Gastrocnemius medialis (tissue), 4 donors: ENCODE data around the gene SPOCK1.

Source experiments
- CTCF ChIP-seq, 5 experiments: fragments of 450-650 bp in 3 of 5; fragments of 200-600 bp in 2 of 5; sonication (generic) in 2 of 5; IDR thresholded peaks in 4 of 5; conservative IDR thresholded peaks in 1 of 5; 1 replicate in 4 of 5; 2 replicates in 1 of 5; pipeline ENCODE4 v1.5.1; 2016 to 2019; ENCODE audit warnings: antibody characterized with exemption in 5 of 5, mild to moderate bottlenecking in 3 of 5, moderate library complexity in 3 of 5
- POLR2A ChIP-seq, 2 donors: fragments of 450-650 bp; IDR thresholded peaks; one replicate each; pipeline ENCODE4 v1.6.1; 2017; ENCODE audit warnings: antibody characterized with exemption in 2 of 2, mild to moderate bottlenecking in 2 of 2, moderate library complexity in 2 of 2

GRCh38 chr5:137282216-137282615 lies 216.9 kb downstream of the SPOCK1 start:
- TF ChIP-seq CTCF (IDR thresholded peaks at IDR 0.05 in 4 of 5, conservative IDR thresholded peaks at IDR 0.05 in 1 of 5) (no peak), POLR2A (IDR thresholded peaks at IDR 0.05) (no peak)
